Ascending aorta (tissue), 2 donors: ENCODE data around the gene ANO4. TPM values are rescaled to one million over a fixed set of nuclear protein-coding genes. Genes with fewer than 3 reads are reported as not detected.

Experiments used
- DNase-seq, 2 donors: peaks; one replicate each; pipeline ENCODE4 v3.0.0-alpha.2; 2019; ENCODE audit warnings: low spot score in 2 of 2
- H3K27ac ChIP-seq, 2 donors: fragments of 200-600 bp; sonication (generic); one replicate each; pipeline ENCODE4 v1.5.1; 2016 to 2017; ENCODE audit warnings: mild to moderate bottlenecking in 1 of 2
- H3K27me3 ChIP-seq: fragments of 200-600 bp; sonication (generic); one replicate; pipeline ENCODE4 v1.5.1; 2017
- H3K36me3 ChIP-seq, 2 donors: fragments of 200-600 bp; sonication (generic); one replicate each; pipeline ENCODE4 v1.5.1; 2016
- H3K4me1 ChIP-seq, 2 donors: fragments of 200-600 bp; sonication (generic); one replicate each; pipeline ENCODE4 v1.5.1; 2016 to 2017; ENCODE audit warnings: mild to moderate bottlenecking in 1 of 2
- H3K4me3 ChIP-seq, 2 donors: fragments of 200-600 bp; sonication (generic); one replicate each; pipeline ENCODE4 v1.5.1; 2016 to 2017; ENCODE audit warnings: mild to moderate bottlenecking in 1 of 2
- H3K9me3 ChIP-seq, 2 donors: fragments of 200-600 bp; sonication (generic); one replicate each; pipeline ENCODE4 v1.5.1; 2016
- CTCF ChIP-seq, 3 experiments: fragments of 200-600 bp in 2 of 3; fragments of 450-650 bp in 1 of 3; sonication (generic) in 2 of 3; IDR thresholded peaks; one replicate each; pipeline ENCODE4 v1.5.1; 2016 to 2019; ENCODE audit warnings: antibody characterized with exemption in 3 of 3, mild to moderate bottlenecking in 1 of 3, moderate library complexity in 1 of 3
- intact Hi-C: fragments of 100-400 bp; cut with DNase I; formaldehyde crosslinking; loops from one replicate; pipeline ENCODE4 v1.15.1; 2023
- total RNA-seq: library from RNA; depleted of rRNA; stranded (reverse); fragments of >200 nt; gene quantifications from one replicate; pipeline ENCODE4 v1.1.0, GENCODE V29; 2016

The ANO4 gene
- total RNA-seq, 1 donor from 2014 or later: 0.11 TPM

GRCh38 chr12:100942984-100943749 is 148.6 kb downstream of the ANO4 start:
- TF ChIP-seq CTCF (IDR thresholded peaks at IDR 0.05): no peak

DNA sequence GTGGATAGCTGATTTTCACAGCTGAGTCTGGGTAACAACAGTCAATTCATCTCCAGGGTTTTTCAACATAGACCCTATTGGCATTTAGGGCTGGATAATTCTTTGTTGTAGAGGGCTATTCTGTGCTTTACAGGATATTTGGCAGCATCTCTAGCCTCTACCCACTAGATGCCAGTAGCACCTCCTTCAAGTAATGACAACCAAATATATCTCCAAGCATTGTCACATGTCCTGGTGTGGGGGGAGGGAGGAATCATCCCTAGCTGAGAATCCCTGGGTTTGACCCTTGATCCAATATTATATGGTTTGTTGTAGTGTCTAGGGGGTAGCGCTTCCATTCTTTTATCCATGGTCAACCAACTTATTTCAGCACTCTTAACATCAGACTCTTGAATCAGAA is 157.2 kb downstream of the ANO4 start:
- no peak for TF ChIP-seq CTCF (IDR thresholded peaks at IDR 0.05)
- Histone ChIP-seq H3K27me3 (no peaks in the 10 kb centered on the region), H3K4me3 (no peak overlapping the region), H3K9me3 (no peaks in the 10 kb centered on the region), H3K27ac (no peak overlapping the region), H3K36me3 (no peaks in the 10 kb centered on the region), H3K4me1 (peaks cover 0 to 8% of the 10 kb centered on the region in 2 donors)
- DNase-seq: no peak
- intact Hi-C loops: no loop called here

More at GRCh38 chr12:100942984-100943749, 148.6 kb downstream of the ANO4 start:
- Histone ChIP-seq H3K4me1 (no peaks in the 10 kb centered on the region), H3K27me3 (no peaks in the 10 kb centered on the region), H3K9me3 (no peaks in the 10 kb centered on the region), H3K4me3 (no peak overlapping the region), H3K27ac (peak overlapping the region; percentile 36 to 53), H3K36me3 (no peaks in the 10 kb centered on the region)
- intact Hi-C loops: no loop called here
- DNase-seq: no peak

DNA sequence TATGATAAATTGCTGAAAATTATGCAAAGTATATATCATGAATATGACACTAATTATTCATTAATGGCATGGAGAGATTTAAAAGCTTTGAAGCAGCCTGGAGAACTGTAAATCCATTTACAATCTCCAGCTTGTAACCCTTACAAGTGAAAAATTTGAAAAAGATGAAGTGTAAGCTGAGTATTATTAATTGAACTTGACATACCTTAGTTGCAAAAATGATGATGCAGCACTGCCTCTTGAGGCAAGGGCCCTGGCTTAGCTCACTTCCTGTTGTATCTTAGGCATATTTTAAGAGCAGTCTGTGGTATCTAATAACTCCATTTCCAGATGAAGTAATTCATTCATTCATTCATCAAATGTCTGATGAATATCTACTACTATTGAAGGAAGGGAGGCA is 158.6 kb downstream of the ANO4 start:
- DNase-seq: no peak
- intact Hi-C loops: no loop called here
- no peaks in the 10 kb centered on the region for H3K36me3 ChIP-seq
- no peaks in the 10 kb centered on the region for H3K9me3 ChIP-seq
- no peak overlapping the region for H3K4me3 ChIP-seq
- H3K4me1 ChIP-seq: peaks cover 0 to 8% of the 10 kb centered on the region in 2 donors
- TF ChIP-seq CTCF (IDR thresholded peaks at IDR 0.05): no peak
- no peak overlapping the region for H3K27ac ChIP-seq
- no peaks in the 10 kb centered on the region for H3K27me3 ChIP-seq

- Histone ChIP-seq H3K36me3 (no peaks in the 10 kb centered on the region), H3K27ac (no peak overlapping the region), H3K4me3 (no peak overlapping the region), H3K4me1 (peaks cover 0 to 8% of the 10 kb centered on the region in 2 donors), H3K9me3 (no peaks in the 10 kb centered on the region), H3K27me3 (no peaks in the 10 kb centered on the region)
- intact Hi-C loops: no loop called here
- TF ChIP-seq CTCF (IDR thresholded peaks at IDR 0.05): no peak
- no peak for DNase-seq
Measured at GRCh38 chr12:100953677-100954076, 159.1 kb downstream of the ANO4 start.

GRCh38 chr12:100954118-100954517 is 159.5 kb downstream of the ANO4 start:
- H3K4me3 ChIP-seq: no peak overlapping the region
- no peak for TF ChIP-seq CTCF (IDR thresholded peaks at IDR 0.05)
- no peaks in the 10 kb centered on the region for H3K27me3 ChIP-seq
- H3K9me3 ChIP-seq: no peaks in the 10 kb centered on the region
- no peak overlapping the region for H3K27ac ChIP-seq
- intact Hi-C loops: no loop called here
- H3K4me1 ChIP-seq: peaks cover 0 to 8% of the 10 kb centered on the region in 2 donors
- H3K36me3 ChIP-seq: no peaks in the 10 kb centered on the region
- DNase-seq: no peak
